Stimulated activated CD8-positive, alpha-beta memory T cell treated with anti-CD3 and anti-CD28 coated beads, Interleukin-7, amount 100 ng/mL, for 1 hour (primary cell): Measurements from ENCODE around the gene TBX3.
"Not testable (repeated sequence)": the region's sequence is repeated elsewhere in the genome, so short reads cannot be mapped to it uniquely, and the experiment has no call there.

ENCODE experiments used
- DNase-seq, 2 donors: peaks; one replicate each; pipeline ENCODE4 v3.0.0-alpha.2; 2020; ENCODE audit warnings: low read depth in 2 of 2

Gene TBX3

DNA sequence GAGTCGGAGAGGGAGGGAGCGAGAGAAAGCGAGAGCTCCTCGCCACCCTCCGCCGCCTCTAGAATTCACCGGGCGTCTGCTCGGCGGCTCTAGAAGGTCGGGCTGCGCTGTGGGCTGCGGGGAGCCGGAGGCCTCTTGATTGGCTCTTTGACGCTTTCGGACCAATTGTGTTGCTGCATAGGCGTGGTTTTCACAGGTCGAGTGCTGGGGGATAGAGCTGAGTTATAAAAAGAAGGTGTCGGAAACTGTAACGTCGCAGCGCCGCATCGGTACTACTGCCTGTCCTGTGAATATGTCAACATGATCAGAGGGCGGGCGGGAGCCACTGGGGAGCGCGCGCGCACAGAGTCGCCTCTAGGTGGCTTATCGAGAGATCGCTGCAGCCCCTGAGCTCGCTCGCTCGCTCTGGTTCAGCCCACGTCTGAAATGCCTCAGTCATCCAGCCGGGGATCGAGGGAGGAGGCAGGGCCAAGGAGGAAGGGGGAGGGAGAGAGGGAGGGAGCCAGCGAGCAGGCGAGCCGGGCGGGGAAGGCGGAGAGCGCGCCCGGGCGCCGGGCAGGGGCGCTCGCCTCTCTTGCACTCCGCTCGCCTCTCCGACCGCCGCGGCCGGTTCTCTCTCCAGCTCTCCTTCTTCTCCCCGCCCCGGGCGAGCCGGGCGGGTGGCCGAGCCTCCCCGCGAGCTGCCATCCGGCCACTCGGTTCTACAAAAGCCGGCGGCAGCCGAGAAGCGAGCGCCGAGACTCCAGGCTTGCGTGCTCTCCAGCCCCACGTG, at the start of gene TBX3:
Gene TBX3, minus strand, starts transcription at position 78 of the 772 bp plus-strand sequence. CDS start 975 bp downstream, outside the sequence.
- peak in 1 of 2 donors; percentile 3 for DNase-seq

DNA sequence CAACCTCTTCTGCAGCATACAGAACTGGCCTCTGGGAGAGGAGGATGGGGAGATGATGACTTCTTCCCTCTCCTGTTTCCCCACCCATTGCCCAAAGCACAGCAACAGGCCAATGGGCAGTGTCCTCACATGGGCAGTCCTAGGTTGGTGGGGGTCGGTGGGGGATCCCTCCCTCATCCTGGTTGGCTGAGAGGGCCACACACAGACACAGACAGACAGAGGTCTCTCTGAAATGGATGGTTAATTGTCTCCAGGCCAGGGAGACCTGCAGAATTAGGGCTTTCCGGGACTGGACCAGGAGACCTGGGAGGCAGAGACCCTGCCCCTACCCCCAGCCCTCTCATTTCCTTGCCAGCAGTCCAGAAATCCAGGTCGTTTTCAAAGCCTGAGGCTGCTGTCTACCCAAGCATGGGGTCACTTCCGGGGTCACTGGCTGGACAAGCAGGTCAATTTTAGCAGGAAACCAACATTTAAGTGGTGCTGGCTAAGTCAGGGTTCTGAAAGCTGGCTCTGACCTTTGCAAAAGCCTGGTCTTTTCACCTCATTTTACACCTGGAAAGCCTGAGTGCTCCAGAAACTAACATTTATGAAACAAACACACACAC, 48.6 kb upstream of the TBX3 start:
- no peak for DNase-seq

DNA sequence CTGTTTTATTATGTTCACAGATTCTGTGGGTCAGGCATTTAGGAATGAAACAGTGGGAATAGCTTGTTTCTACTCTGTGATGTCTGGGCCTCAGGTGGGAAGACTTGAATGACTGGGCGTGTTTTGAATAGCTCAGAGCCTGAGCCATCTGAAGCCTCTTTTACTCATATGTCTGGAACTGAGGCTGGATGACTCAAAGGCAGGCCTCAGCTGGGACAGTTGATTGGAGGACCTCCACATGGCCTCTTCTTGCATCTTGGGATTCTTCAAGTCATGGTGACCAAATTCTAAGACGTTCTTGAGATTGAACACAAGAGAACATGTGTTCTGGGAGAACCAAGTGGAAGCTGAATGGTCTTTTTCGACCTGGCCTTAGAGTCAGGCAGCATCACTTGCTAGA, 45.8 kb upstream of the TBX3 start:
- DNase-seq: no peak

DNA sequence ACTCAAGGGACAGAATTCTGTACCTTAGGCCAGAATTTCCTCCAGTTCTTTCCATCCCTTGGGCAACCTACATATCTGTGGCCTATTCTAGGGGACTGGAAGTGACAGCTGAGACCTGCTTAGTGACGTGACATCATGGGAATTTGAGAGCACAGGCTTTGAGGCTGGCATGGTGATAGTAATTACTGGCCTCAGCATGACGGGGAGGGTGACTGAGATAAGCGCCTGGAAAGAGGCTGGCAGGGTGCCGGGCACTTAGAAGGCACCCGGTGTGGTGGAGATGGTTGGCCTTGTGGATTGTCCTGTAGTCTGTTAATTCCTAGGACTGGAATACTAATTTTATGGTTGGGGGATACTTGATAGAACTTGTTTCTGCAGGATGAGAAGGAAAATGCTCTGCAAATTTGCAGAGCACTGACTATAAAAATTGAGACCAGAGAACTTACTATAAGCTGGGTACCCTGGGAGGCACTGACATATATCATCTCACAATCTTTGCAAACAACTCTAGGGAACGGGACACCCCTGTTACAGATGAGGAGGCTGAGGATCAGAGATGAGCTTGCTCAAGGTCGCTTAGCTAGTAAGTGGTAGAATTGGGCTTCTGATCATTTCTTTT, 42.2 kb upstream of the TBX3 start:
- no peak for DNase-seq

DNA sequence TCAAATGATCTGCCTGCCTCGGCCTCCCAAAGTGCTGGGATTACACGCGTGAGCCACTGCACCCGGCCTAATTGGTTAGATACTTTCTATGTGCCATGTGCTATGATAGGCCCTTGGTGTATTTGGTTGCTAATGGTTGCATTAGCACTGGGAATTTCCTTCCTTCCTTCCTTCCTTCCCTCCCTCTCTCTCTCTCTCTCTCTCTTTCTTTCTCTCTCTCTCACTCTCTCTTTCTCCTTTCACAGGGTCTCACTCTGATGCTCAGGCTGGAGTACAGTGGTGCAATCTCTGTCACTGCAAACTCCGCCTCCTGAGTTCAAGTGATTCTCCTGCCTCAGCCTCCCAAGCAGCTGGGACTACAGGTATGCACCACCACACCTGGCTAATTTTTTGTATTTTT, 38.2 kb upstream of the TBX3 start:
- DNase-seq: not testable (repeated sequence)

DNA sequence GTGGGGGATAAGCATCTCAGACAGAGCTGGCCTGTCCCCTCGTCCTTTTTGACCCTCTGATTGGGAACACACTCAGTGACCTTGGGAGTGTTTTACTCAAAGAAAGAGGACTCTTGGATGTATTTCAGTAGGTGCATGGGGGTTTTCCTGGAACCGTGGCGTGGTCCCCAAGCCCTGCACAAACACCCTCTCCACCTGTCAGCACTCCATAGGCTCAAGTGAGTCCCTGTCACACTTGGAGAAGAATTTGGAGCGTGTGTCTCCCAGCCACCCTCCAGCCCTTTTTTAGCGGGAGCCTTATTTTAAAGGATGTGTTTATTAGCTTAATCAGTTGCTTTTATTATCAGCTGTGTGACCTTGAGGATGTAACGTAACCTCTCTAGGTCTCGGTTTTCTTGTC, 37.3 kb upstream of the TBX3 start:
- no peak for DNase-seq

DNA sequence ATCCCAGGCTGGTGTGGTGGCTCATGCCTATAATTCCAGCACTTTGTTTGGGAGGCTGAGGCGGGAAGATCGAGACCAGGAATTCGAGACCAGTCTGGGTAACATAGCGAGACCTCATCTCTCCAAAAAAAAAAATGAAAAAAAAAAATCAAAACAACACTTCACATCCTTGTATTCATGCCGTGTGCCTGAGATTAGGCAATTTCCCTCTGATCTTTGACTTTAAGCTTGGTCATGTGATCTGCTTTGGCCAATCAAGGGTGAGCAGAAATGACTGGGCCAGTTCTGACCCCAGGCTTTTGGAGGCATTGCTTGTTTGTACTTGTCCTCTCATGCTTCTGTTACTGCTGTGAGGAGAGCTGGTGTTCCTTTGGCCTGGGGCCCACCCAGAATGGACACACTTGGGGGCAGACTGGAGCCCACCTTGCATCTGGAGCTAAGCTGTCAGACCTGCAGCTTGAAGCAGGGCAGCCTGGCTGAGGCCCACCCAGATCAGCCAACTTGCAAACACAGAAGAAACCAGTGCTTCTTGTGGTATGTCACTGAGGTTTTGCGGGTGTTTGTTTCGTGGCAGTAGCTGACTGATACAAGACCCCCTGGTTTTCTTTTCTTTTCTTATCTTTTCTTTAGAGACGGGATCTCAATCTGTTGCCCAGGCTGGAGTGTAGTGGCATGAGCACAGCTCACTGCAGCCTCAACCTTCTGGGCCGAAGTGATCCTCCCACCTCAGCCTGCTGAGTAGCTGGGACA, 29.7 kb upstream of the TBX3 start:
- DNase-seq: no peak

DNA sequence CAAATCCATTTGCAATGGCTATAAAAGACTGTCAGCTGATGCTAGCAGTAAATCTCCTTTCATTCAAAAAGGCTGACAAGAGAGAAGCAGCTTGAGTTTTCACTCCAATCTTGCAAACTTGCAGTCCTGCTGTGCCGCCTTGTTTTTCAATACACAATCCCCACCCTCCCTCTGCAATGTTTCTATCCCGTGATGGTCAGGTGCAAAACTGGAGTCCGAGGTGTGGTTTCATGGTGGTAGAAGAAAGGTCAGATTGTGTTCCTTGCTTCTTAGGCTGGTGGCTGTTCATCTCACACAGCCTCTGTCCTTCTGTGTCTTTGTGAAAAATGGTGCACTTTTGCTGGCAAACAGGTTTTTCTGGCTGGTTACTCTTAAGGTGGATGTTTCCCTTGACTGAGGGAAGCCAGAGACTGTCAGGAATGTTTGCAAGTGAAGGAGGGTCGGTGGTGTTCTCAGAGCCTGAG, 27.7 kb upstream of the TBX3 start:
- no peak for DNase-seq

DNA sequence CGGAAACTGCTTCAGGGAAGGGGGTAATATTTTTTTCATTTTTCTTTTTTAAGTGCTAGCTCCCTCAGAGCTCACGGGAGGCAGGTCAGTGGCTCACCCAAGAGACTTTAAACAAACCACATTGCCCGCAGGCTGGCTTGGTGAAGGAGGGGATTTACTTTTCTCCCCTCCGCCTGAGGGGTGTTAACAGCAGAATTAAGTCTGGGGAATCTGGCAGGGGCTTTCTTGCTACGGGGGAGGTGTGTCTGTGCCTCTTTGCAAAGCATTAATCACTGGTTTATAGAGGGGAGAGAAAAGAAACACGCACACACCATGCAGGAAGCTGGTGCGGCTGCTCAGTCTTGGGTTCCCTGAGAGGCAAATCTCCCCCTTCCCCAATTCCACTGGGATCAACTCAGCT, 26.2 kb upstream of the TBX3 start:
- DNase-seq: no peak

DNA sequence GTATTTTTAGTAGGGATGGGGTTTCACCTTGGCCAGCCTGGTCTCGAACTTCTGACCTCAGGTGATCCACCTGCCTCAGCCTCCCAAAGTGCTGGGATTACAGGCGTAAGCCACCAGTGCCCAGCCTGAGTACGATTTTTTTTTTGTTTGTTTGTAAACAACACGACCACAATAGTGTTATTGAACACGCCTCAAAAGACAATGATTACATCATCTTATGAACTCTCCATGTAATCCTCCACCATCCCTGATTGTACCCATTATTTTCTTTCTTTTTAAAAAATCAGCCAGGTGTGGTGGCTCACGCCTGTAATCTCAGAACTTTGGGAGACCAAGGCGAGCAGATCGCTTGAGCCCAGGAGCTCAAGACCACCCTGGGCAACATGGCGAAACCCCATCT, 25.1 kb upstream of the TBX3 start:
- no peak for DNase-seq

DNA sequence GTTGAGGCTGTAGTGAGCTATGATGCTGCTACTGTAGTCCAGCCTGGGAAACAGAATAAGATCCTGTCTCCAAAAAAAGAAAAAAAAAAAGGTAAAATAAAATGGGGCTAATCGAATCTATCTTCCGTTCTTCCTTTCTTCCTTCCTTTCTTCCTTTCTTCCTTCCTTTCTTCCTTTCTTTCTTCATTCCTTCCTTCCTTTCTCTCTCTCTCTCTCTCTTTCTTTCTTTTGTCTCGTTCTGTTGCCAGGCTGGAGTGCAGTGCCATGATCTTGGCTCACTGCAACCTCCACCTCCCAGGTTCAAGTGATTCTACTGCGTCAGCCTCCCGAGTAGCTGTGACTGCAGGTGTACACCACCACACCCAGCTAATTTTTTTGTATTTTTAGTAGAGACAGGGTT, 24.6 kb upstream of the TBX3 start:
- DNase-seq: not testable (repeated sequence)

DNA sequence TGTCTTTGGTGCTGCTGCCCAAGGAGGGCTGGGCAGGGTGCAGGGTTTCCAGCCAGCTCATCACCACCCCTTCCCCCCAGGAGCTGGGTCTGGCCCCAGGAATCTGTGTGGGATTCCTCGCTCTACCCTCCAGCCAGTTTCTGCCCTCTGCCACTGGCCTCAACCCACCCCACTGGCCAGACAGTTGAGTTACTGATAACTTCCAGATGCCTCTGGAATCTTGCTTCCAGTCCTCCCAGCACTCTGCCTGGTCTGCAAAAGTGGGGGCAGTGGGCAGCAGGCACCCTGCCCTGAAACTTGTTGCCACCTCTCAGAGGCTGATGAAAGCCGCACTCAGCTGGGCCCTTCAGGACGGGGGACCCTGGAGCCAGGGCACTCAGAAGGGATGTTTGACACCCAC, 20.1 kb upstream of the TBX3 start:
- no peak for DNase-seq

DNA sequence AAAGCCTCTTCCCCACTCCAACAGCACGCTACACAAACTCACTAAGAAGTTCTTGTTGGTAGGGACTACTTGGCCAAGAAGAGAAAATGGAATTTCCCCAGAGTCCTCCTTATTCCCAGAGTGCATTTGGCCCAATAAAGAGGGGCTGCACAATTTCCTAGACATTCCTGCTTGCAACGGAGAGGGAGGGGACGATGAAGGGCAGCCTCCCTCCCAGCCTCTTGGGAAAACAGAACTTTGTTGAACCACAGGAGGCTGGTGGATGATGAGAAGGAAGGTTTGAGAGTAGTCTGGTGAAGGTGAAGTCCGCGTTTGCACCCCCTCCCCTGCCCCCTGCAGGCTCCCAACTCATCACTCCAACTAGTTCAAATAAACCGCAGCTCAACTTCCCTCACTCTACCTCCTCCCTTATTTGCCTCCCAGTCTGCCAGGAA, 19.1 kb upstream of the TBX3 start:
- DNase-seq: no peak

DNA sequence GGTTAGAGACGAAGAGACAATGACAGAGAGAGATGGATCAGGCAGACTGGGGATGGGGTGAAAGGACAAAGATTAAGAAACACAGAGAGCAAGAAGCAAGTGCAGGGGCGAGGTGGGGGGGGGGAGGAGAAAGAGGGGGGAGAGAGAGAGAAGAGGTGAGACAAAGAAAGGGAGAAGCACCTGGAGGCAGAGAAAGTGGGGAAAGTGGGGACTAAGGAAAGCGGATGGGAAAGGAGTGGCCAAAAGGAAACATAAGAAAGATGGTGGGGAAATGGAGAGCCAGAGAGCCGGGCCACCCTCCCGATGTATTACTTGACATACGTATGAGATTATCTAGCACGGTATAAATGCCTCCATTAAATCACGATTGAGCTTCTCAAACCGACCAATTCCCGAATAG, 18.5 kb upstream of the TBX3 start:
- no peak for DNase-seq

DNA sequence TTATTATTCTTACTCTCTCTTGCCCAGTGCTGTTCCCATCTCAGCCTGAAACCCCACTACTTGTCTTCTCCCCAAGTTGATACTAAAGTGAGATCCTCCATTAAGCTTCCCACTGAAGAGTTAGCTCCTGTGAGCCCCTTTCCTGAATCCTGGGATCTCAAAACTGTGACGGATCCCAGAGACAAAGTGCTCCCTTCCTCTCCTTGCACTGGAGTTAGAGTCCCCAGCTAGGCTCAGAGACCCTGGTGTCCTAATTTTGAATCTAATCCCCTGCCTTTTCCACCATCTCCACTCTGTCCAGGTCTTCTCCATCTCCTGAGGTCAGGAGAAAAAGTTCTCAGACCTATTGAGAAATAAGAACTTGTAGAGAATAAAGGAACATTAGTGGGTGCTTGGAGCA, 17.6 kb upstream of the TBX3 start:
- DNase-seq: no peak

DNA sequence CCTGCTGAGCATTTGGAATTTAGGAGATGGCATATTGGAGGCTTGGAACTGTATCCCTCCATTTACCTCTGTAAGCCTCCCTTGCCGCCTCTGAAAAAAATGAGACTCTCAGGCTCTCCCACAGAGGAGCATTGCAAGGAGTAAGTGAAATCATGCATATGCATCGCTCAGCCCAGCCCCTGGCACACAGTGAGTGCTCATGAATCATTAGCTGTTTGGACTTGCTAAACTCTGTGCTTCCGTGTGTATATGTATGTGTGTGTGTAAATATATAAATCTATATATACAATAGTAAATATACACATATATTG, 17.1 kb upstream of the TBX3 start:
- DNase-seq: no peak

DNA sequence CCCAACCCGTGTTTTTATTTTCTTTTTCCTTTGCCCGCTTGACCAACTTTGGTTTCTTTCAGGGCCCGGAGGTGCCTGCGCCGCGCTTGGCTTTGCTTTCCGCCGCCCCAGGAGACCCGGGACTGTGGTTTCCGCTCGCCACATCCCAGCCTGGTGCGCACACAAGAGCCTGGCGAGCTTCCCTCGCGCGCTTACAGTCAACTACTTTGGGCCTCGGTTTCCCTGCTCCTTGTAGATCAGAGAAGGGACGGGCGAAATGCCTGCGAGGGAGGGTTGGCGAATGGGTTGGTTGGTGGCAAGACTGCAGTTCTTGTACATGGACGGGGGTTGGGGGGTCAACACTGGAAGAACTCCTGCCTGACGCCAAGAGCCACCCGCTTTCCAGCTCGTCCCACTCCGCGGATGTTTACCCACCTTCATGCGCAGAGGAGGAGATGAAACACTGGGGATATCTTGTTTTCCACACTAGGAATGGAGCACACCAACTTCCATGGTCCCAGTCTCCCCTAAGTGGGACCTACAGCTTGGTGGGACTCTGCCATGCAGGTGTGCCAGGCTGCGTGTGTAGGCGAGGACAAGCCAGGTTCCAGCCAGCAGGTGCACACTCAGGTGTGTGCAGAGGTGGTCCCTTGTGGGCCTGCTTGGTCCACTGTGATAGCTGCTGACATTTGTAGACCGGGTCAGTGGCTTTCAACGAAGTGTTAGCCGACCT, 16.6 kb upstream of the TBX3 start:
- no peak for DNase-seq

DNA sequence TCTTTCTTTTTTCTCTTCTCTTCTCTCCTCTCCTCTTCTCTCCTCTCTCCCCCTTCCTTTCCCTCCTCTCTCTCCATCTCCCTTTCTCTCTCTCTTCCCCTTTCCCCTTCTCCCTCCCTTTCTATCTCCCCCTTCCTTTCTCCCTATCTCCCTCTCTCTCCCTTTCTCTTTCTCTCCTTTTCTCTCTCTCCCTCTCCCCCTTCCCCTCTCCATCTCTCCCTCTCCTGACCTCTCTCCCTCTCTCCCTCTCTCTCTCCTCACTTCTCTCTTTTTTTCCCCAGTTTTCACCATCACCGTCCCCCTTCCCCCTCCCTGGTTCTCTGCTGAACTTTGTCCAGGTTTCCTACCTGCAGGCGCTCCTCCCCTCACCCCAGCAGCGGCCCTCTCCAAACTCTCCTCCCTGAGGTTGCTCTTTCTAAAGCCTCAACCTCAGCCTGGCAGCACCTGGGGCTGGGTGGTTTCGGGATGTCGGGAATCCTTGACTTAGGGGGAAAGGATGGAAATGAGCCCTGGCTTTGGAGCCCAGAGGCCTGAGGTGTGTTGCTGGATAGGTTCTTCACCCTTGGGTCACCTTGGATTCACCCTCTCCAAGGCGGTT, 14.7 kb upstream of the TBX3 start:
- DNase-seq: no peak

DNA sequence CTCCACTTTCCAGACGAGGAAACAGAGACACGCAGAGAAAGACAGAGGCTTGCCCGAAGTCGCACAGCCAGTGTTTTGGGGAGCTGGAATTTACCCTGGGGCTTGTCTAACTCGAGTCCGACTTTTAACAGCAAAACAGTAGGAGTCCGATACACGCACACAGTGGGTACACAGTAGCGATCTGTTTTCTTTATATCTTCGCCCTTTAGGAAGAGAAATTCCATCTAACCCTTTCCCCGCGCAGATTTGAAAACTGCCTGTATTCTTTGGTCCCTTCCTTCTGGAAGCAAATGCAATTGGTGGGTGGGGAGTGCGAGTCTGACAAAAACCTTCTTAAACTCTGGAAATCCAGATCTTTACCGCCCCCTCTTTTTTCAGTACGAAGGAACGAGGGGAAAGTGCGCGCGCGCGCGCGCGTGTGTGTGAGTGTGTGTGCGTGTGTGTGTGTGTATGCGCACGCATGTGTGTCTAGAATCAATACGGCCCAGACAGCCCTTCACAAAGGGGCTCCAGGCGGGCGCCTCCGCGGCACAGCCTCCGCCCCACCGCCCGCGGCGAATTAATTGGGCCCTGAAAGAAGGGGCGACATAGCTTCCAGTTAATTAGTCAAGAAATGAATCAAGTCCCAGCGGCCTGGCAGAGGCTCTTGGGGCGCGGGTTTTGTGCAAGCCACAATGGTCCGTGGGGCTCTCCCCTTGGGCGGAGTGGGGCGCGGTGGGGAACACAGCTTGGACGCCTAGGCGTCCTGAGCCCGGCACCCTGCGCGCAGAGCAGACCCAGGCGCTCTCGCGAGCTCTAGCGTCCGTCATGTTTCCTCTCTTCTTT, 14.0 kb upstream of the TBX3 start:
- no peak for DNase-seq

DNA sequence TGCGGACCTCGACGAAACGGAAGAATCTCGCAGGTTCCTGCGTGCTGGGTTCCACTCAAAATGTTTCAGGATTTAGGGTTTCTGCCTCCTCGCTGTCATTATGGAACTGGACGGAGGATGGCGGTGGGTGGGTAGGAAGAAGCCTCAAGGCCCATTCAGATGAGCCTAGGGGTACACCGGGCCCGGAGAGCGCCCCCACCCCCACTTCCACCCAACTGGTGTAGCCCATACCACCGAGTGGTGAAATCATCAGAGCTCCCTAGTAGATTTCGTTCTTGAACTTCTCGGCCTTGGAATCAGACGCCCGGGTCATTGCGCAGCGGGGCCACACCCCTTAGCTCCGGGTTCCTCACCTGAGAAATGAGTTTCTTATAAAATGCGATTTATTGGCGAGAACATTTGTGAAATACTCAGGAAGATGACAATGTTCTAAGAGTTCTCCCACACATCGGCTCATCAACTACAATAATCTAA, 13.3 kb upstream of the TBX3 start:
- DNase-seq: no peak
